Left lung (tissue), 10 donors: ENCODE results near the gene FAAP20. TPM values are rescaled to one million over a fixed set of nuclear protein-coding genes. Genes with fewer than 3 reads are reported as not detected.
A peak's percentile ranks its signal among the peaks of the same experiment; 100 is the strongest.

ENCODE experiments used
- ATAC-seq: fragments of 200-7000 bp; cut with Tn5 transposase; one replicate; pipeline ENCODE4 v1.9.1; 2020; ENCODE audit warnings: moderate library complexity
- DNase-seq, 4 donors: peaks; one replicate each; pipeline ENCODE4 v3.0.0-alpha.2; 2013 to 2020
- H3K27ac ChIP-seq, 2 donors: fragments of 200-600 bp; sonication (generic) in 1 of 2; one replicate each; pipeline versions ENCODE4 v1.5.0 to v1.8.0; 2020 to 2021
- H3K27me3 ChIP-seq, 2 donors: fragments of 200-600 bp; sonication (generic) in 1 of 2; one replicate each; pipeline versions ENCODE4 v1.5.0 to v1.8.0; 2020 to 2021
- H3K36me3 ChIP-seq, 2 donors: fragments of 200-600 bp; sonication (generic) in 1 of 2; one replicate each; pipeline versions ENCODE4 v1.5.0 to v1.8.0; 2020 to 2021
- H3K4me1 ChIP-seq, 2 donors: fragments of 200-600 bp; one replicate each; pipeline ENCODE4 v1.8.0; 2021
- H3K4me3 ChIP-seq, 2 donors: fragments of 200-600 bp; sonication (generic) in 1 of 2; one replicate each; pipeline versions ENCODE4 v1.5.0 to v1.8.0; 2020 to 2021; ENCODE audit warnings: mild to moderate bottlenecking in 1 of 2
- H3K9me3 ChIP-seq, 2 donors: fragments of 200-600 bp; sonication (generic) in 1 of 2; one replicate each; pipeline versions ENCODE4 v1.5.0 to v1.8.0; 2020 to 2021
- intact Hi-C, 2 donors: fragments of 100-400 bp; cut with DNase I; formaldehyde crosslinking; loops; one replicate each; pipeline versions ENCODE4 v1.11.2 to v1.14.2; 2022
- polyA plus RNA-seq, 6 donors: library from polyadenylated mRNA; unstranded; fragments of 120-200 nt; gene quantifications; one replicate each; pipeline ENCODE4 v1.2.1, GENCODE V29; 2013; ENCODE audit not compliant: insufficient read length in 6 of 6
- total RNA-seq, 2 donors: library from RNA; stranded (reverse); fragmentation: NEBNext Ultra II Directional; extraction: Animal tissue kit (Norgen Biotek cat#: 25700); gene quantifications; one replicate each; pipeline ENCODE4 v1.2.1, GENCODE V29; 2021
- TF ChIP-seq, protein P1 (sequence below), 2 donors: fragments of 200-600 bp; sonication (generic) in 1 of 2; IDR thresholded peaks; one replicate each; pipeline versions ENCODE4 v1.5.0 to v1.8.0; 2021; ENCODE audit warnings: antibody characterized with exemption in 2 of 2
- donor health status: DM: no; HTN: yes; CAD: no.
- donor health status: DM: no; HTN: no; CAD: no.

The FAAP20 gene
- total and polyA plus RNA-seq, 8 donors: 29.5 to 69.7 (median 45.8) TPM

DNA sequence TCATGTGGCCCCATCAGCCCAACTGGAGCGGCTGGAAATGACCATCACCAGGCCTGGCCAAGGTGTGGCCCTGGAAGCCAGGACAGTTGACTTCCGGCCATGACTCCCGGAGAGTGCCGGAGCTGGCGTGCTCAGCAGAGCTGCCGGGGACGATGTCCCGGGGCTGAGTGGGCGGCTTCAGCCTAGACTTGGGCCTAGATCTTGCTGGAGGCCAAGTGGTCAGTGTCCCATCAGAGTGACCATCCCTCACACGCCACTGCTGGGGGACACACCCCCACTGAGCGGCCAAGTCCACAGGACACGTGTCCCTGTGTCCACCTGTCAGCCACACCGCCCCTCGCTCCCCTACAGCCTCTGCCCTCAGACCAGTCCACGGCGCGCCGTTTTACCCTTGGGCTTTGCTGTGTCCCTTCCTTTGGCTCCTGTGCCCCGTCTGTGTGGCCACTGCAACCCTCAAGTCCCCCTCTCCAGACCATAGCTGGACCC is 4.0 kb downstream of the FAAP20 start:
- DNase-seq: no peak
- intact Hi-C loops: loop anchor here in 1 of 2 donors (10.0 kb wide), 1 partner anchor 194 kb away; no protein-coding TSS in a partner anchor
- H3K9me3 ChIP-seq: no peaks in the 10 kb centered on the region
- H3K4me3 ChIP-seq: peak overlapping the region; percentile 46 to 57
- H3K27me3 ChIP-seq: no peaks in the 10 kb centered on the region
- H3K36me3 ChIP-seq: peaks cover 0 to 11% of the 10 kb centered on the region in 2 donors
- H3K4me1 ChIP-seq: peaks cover 35 to 59% of the 10 kb centered on the region in 2 donors
- ATAC-seq: no peak
- H3K27ac ChIP-seq: peak overlapping the region; percentile 91 to 95
- TF ChIP-seq, protein P1, sequence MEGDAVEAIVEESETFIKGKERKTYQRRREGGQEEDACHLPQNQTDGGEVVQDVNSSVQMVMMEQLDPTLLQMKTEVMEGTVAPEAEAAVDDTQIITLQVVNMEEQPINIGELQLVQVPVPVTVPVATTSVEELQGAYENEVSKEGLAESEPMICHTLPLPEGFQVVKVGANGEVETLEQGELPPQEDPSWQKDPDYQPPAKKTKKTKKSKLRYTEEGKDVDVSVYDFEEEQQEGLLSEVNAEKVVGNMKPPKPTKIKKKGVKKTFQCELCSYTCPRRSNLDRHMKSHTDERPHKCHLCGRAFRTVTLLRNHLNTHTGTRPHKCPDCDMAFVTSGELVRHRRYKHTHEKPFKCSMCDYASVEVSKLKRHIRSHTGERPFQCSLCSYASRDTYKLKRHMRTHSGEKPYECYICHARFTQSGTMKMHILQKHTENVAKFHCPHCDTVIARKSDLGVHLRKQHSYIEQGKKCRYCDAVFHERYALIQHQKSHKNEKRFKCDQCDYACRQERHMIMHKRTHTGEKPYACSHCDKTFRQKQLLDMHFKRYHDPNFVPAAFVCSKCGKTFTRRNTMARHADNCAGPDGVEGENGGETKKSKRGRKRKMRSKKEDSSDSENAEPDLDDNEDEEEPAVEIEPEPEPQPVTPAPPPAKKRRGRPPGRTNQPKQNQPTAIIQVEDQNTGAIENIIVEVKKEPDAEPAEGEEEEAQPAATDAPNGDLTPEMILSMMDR (IDR thresholded peaks at IDR 0.05): no peak

DNA sequence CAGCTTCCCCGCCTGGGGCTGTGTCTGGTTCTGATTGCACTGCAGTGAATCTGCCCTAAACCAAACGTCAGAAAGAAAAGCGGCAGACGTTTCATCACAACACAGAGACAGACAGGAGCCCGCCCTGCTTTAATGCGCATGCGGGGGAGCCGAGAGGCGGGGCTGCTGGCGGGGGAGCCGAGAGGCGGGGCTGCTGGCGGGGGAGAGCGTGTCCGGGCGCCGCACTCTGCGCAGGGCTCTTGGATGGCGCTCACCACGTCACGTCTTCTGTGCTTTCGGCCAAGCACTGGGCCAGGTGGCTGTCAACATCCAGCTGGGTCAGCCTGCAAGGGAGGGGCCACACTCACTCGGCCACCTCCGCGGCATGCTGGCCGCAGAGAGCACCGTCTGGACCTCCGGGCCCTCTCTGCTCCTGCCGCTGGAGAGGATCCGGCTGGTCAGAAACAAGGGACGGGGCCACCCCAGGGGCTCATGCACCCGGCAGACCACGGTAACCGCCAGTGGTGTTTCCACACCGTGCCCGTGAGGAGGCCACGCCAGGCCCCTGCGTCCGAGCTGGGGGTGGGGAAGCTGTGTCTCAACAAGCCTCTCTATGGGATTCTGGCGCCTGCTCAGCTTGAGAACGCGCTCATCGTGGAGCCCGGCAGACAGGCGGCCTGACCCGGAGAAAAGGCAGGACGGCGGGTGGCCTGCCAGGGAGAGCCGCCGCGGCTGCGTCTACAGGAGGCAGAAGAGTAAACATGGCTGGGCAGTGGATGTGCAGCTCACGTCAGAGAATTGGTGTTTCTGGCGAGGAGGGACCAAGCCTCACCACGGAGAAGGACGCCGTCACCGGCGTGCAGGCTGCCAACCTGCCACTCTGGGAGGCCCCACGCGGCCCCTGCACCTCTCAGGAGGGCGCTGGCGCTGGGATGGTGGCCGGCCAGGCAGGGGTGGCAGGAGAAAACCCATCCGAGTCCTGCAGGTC is 4.8 kb downstream of the FAAP20 start:
- Histone ChIP-seq H3K27ac (peak overlapping the region; percentile 91 to 95), H3K9me3 (no peaks in the 10 kb centered on the region), H3K4me1 (peaks cover 35 to 51% of the 10 kb centered on the region in 2 donors), H3K36me3 (peaks cover 0 to 18% of the 10 kb centered on the region in 2 donors), H3K27me3 (no peaks in the 10 kb centered on the region), H3K4me3 (peak overlapping the region; percentile 46 to 57)
- intact Hi-C loops: loop anchor here in 1 of 2 donors (10.0 kb wide), 1 partner anchor 195 kb away; no protein-coding TSS in a partner anchor
- TF ChIP-seq, protein P1 (IDR thresholded peaks at IDR 0.05): no peak
- peak; percentile 93 to 99 (median 95) for DNase-seq
- ATAC-seq: peak; percentile 87

DNA sequence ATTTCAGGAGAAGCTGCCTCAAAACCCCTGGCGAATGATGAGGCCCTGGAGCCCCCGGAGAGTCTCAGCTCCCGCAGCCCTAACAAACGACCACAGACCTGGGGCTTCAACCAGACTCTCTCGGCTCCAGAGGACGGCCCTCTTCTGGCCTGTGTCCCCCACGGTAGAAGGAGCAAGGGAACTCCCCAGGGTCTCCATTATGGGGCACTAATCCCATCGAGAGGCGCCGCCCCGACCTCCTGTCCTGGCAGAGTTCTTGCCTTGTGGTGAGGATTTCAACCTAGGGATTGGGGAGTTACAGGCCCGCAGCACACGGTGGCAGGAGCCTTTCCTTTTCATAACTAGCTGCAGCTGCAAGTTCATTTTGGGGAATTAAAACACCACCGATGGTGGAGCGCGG is 6.2 kb downstream of the FAAP20 start:
- Histone ChIP-seq H3K27me3 (no peaks in the 10 kb centered on the region), H3K36me3 (peaks cover 0 to 27% of the 10 kb centered on the region in 2 donors), H3K4me3 (no peak overlapping the region), H3K27ac (no peak overlapping the region), H3K4me1 (peaks cover 30 to 42% of the 10 kb centered on the region in 2 donors), H3K9me3 (no peaks in the 10 kb centered on the region)
- DNase-seq: no peak
- TF ChIP-seq, protein P1 (IDR thresholded peaks at IDR 0.05): no peak
- intact Hi-C loops: no loop called here
- ATAC-seq: no peak

DNA sequence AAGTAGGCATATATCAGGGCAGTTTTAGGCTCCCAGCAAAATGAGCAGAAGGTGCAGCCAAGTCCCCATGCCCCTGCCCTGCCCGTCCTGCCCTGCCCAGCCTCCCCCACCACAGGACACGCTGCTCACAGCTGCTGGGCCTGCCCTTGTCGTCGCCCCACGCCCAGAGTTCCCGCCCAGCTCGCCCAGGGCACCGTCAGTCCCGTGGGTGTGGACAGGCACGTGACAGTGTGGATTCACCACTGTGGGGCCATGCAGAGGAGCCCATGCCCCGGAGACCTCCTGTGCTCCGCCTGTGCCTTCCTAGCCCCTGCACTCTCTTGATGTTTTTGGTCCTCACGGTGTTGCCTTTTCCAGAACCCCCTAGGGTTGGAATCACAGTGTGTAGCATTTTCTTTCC is 7.0 kb downstream of the FAAP20 start:
- TF ChIP-seq, protein P1 (IDR thresholded peaks at IDR 0.05): no peak
- DNase-seq: peak in 1 of 4 donors; percentile 72
- H3K27me3 ChIP-seq: no peaks in the 10 kb centered on the region
- H3K36me3 ChIP-seq: peaks cover 0 to 27% of the 10 kb centered on the region in 2 donors
- H3K4me1 ChIP-seq: peaks cover 29 to 36% of the 10 kb centered on the region in 2 donors
- H3K9me3 ChIP-seq: no peaks in the 10 kb centered on the region
- ATAC-seq: no peak
- intact Hi-C loops: no loop called here
- no peak overlapping the region for H3K4me3 ChIP-seq
- no peak overlapping the region for H3K27ac ChIP-seq

DNA sequence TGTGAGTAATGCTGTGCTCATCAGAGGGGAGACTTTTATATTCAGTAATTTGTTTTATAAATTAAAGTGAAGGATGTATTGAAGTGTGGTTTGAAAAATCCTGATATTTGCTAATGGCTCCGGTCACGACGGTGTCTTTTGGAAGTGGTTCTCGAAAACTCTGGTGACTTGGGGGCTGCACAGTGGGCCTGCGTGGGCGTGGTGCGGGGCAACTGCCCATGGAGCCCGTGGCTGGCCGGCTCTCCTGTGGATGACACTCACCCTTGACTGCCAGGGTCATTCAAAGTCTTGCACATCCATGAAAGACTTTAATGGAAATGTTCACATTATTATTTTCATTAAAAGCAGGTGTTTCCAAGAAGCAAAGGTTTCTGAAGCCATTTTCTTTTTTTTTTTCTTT is 7.7 kb downstream of the FAAP20 start:
- ATAC-seq: no peak
- no peak overlapping the region for H3K27ac ChIP-seq
- H3K4me1 ChIP-seq: peaks cover 22 to 29% of the 10 kb centered on the region in 2 donors
- TF ChIP-seq, protein P1 (IDR thresholded peaks at IDR 0.05): no peak
- no peak for DNase-seq
- H3K9me3 ChIP-seq: no peaks in the 10 kb centered on the region
- intact Hi-C loops: no loop called here
- H3K27me3 ChIP-seq: no peaks in the 10 kb centered on the region
- peaks cover 0 to 27% of the 10 kb centered on the region in 2 donors for H3K36me3 ChIP-seq
- H3K4me3 ChIP-seq: no peak overlapping the region
